ENCODE results near the gene KNOP1. TPM values are rescaled to one million over a fixed set of nuclear protein-coding genes. Genes with fewer than 3 reads are reported as not detected.
"Not testable (repeated sequence)": the region's sequence is repeated elsewhere in the genome, so short reads cannot be mapped to it uniquely, and the experiment has no call there.

The KNOP1 gene
- total RNA-seq, 2 experiments from 2014 or later = 19.7 to 33.2 TPM

DNA sequence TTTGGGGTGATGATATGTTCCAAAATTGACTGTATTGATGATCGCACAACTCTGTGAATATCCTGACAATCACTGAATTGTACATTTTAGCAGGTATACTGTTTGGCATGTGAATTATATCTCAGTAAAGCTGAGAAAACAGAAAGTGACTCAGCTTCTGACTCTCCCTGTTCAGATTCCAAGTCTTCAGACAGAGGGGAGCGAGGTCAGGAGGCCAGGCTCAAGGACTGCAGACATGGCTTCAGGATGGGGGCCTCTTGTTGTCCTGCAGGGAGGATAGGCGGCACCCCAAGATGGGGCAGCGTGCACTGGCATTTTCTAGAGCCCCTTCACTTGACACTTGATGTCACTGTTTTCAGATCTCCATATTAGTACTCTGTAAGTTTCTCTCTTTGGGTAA is 45.6 kb downstream of the KNOP1 start:
- BruUV-seq (replicated peaks) = no TSS peak
- TF ChIP-seq CTCF (conservative IDR thresholded peaks at IDR 0.05; ENCODE audit: low read length) = no peak
- no peak for TF ChIP-seq EZH2phosphoT487 (IDR thresholded peaks at IDR 0.05; ENCODE audit: borderline replicate concordance, low read depth, low read length)
- no peak overlapping the region for H2AFZ ChIP-seq (ENCODE audit: low read length)
- peaks cover 9% of the 10 kb centered on the region; the same call in 1 of the 2 replicates for H3K36me3 ChIP-seq (ENCODE audit: insufficient read depth, low read length)
- intact Hi-C loops (cut with micrococcal nuclease; ENCODE audit: unreplicated experiment) = no loop called here
- ChIA-PET POLR2A (interaction anchor here (1.1 kb wide), 1 partner anchor 9 kb away, joined by 4 read pairs; no protein-coding TSS in a partner anchor), CTCF (ENCODE audit: unreplicated experiment) (no interaction called here)
- H3K4me2 ChIP-seq (ENCODE audit: low read length) = no peak overlapping the region
- no peaks in the 10 kb centered on the region for H3K9me3 ChIP-seq (ENCODE audit: low read length)
- no peak overlapping the region for H3K4me3 ChIP-seq (ENCODE audit: low read depth, low read length, poor library complexity, severe bottlenecking)
- no peak overlapping the region for H3K27ac ChIP-seq (ENCODE audit: low read depth, low read length, poor library complexity, severe bottlenecking)
- no peaks in the 10 kb centered on the region for H3K9me2 ChIP-seq (ENCODE audit: insufficient read depth, low read length)
- H4K20me1 ChIP-seq (ENCODE audit: insufficient read depth, low read length) = no peaks in the 10 kb centered on the region
- DNase-seq (ENCODE audit: low spot score) = no peak
- H3K4me1 ChIP-seq (ENCODE audit: insufficient read depth, low read length, poor library complexity, severe bottlenecking) = no peaks in the 10 kb centered on the region
- no peaks in the 10 kb centered on the region for H3K79me2 ChIP-seq (ENCODE audit: insufficient read depth, low read depth, low read length)

DNA sequence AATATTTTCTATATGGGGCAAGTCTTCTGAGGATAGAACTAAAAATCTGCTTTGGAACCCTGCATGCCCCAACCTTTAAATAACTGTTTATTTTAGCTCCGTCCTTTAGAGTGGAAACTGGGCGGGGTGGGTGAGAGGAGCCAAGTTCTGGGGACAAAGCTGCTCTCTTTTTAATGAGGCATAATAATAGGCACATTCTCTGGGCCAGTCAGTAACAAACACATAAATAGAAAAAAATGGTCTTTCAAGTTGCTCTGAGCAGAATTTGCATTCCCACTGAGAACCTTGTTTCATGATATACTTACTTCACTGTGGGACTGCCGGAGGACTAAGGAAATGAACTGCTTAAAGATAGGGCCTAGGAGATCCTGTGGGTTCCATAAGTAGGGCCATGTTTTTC is 51.5 kb downstream of the KNOP1 start:
- POLR2A ChIA-PET = no interaction called here
- no TSS peak for BruUV-seq (replicated peaks)
- no peak for TF ChIP-seq EZH2phosphoT487 (IDR thresholded peaks at IDR 0.05; ENCODE audit: borderline replicate concordance, low read depth, low read length)
- TF ChIP-seq CTCF (conservative IDR thresholded peaks at IDR 0.05; ENCODE audit: low read length) = no peak
- Histone ChIP-seq H3K79me2 (ENCODE audit: insufficient read depth, low read depth, low read length) (no peaks in the 10 kb centered on the region), H3K4me1 (ENCODE audit: insufficient read depth, low read length, poor library complexity, severe bottlenecking) (no peaks in the 10 kb centered on the region), H3K36me3 (ENCODE audit: insufficient read depth, low read length) (peaks cover 26% of the 10 kb centered on the region), H3K4me2 (ENCODE audit: low read length) (no peak overlapping the region), H3K9me2 (ENCODE audit: insufficient read depth, low read length) (no peaks in the 10 kb centered on the region), H3K4me3 (ENCODE audit: low read depth, low read length, poor library complexity, severe bottlenecking) (no peak overlapping the region), H3K9me3 (ENCODE audit: low read length) (peaks cover 5% of the 10 kb centered on the region; the same call in 1 of the 2 replicates), H4K20me1 (ENCODE audit: insufficient read depth, low read length) (no peaks in the 10 kb centered on the region), H3K27ac (ENCODE audit: low read depth, low read length, poor library complexity, severe bottlenecking) (no peak overlapping the region), H2AFZ (ENCODE audit: low read length) (no peak overlapping the region)
- intact Hi-C loops (cut with micrococcal nuclease; ENCODE audit: unreplicated experiment) = no loop called here
- CTCF ChIA-PET (ENCODE audit: unreplicated experiment) = no interaction called here
- DNase-seq (ENCODE audit: low spot score) = no peak

- DNase-seq (ENCODE audit: low spot score); H3K4me1 ChIP-seq (ENCODE audit: insufficient read depth, low read length, poor library complexity, severe bottlenecking); intact Hi-C loops (cut with micrococcal nuclease; ENCODE audit: unreplicated experiment); H3K4me3 ChIP-seq (ENCODE audit: low read depth, low read length, poor library complexity, severe bottlenecking); H3K79me2 ChIP-seq (ENCODE audit: insufficient read depth, low read depth, low read length); H3K27ac ChIP-seq (ENCODE audit: low read depth, low read length, poor library complexity, severe bottlenecking); H3K9me2 ChIP-seq (ENCODE audit: insufficient read depth, low read length); H3K9me3 ChIP-seq (ENCODE audit: low read length); BruUV-seq (replicated peaks); H2AFZ ChIP-seq (ENCODE audit: low read length); H3K4me2 ChIP-seq (ENCODE audit: low read length); H4K20me1 ChIP-seq (ENCODE audit: insufficient read depth, low read length); CTCF ChIA-PET (ENCODE audit: unreplicated experiment); POLR2A ChIA-PET: not testable (repeated sequence)
- H3K36me3 ChIP-seq (ENCODE audit: insufficient read depth, low read length) = peaks cover 24% of the 10 kb centered on the region
Observed at GRCh38 chr16:19665313-19665712, 52.7 kb downstream of the KNOP1 start.

All from OCI-LY7 (cell line).